H9 (cell line): ENCODE results near the gene CA11. TPM values are rescaled to one million over a fixed set of nuclear protein-coding genes. Genes with fewer than 3 reads are reported as not detected.

ENCODE experiments used
- DNase-seq: peaks from one replicate; pipeline ENCODE4 v3.0.0-alpha.2; 2017
- H2AFZ ChIP-seq: one replicate; pipeline ENCODE4 v1.6.1; 2013; ENCODE audit warnings: mild to moderate bottlenecking, low read length, control low read depth, moderate library complexity
- H2AK5ac ChIP-seq: 2 replicates; pipeline ENCODE4 v1.6.1; 2013; ENCODE audit warnings: low read length, control low read depth, mixed read lengths; ENCODE audit not compliant: insufficient read length
- H2BK120ac ChIP-seq: one replicate; pipeline ENCODE4 v1.6.1; 2013; ENCODE audit warnings: low read depth, mild to moderate bottlenecking, low read length, control low read depth, inconsistent platforms; ENCODE audit not compliant: poor library complexity, severe bottlenecking
- H2BK12ac ChIP-seq: 2 replicates; pipeline ENCODE4 v1.6.1; 2013; ENCODE audit warnings: low read length, control low read depth, mixed read lengths, low read depth; ENCODE audit not compliant: insufficient read length
- H2BK15ac ChIP-seq: 2 replicates; pipeline ENCODE4 v1.6.1; 2013; ENCODE audit warnings: low read depth, low read length, control low read depth
- H2BK20ac ChIP-seq: one replicate; pipeline ENCODE4 v1.6.1; 2013; ENCODE audit warnings: low read depth, mild to moderate bottlenecking, low read length, control low read depth, inconsistent platforms; ENCODE audit not compliant: poor library complexity, severe bottlenecking
- H2BK5ac ChIP-seq: 2 replicates; pipeline ENCODE4 v1.6.1; 2013; ENCODE audit warnings: low read length, control low read depth, mixed read lengths; ENCODE audit not compliant: insufficient read length
- H3K14ac ChIP-seq: 2 replicates; pipeline ENCODE4 v1.6.1; 2013; ENCODE audit warnings: low read length, control low read depth; ENCODE audit not compliant: insufficient read depth
- H3K18ac ChIP-seq: 2 replicates; pipeline ENCODE4 v1.6.1; 2013; ENCODE audit warnings: low read depth, mild to moderate bottlenecking, mixed read lengths, low read length, control low read depth; ENCODE audit not compliant: insufficient read length
- H3K23ac ChIP-seq: 2 replicates; pipeline ENCODE4 v1.6.1; 2013; ENCODE audit warnings: low read length, control low read depth, mixed read lengths, low read depth; ENCODE audit not compliant: insufficient read length
- H3K23me2 ChIP-seq: 2 replicates; pipeline ENCODE4 v1.6.1; 2013; ENCODE audit warnings: low read depth, mild to moderate bottlenecking, mixed read lengths, low read length, control low read depth; ENCODE audit not compliant: insufficient read length, poor library complexity, severe bottlenecking
- H3K27ac ChIP-seq: 2 replicates; pipeline ENCODE4 v1.5.1; 2013; ENCODE audit warnings: low read length, control low read depth, mixed read lengths, low read depth; ENCODE audit not compliant: insufficient read length
- H3K27me3 ChIP-seq: 2 replicates; pipeline ENCODE4 v1.6.1; 2013; ENCODE audit warnings: low read length, control low read depth, inconsistent platforms; ENCODE audit not compliant: insufficient read depth
- H3K4ac ChIP-seq: 2 replicates; pipeline ENCODE4 v1.6.1; 2013; ENCODE audit warnings: low read depth, mild to moderate bottlenecking, control low read depth, inconsistent platforms, low read length, moderate library complexity
- H3K4me1 ChIP-seq: 2 replicates; pipeline ENCODE4 v1.6.1; 2013; ENCODE audit warnings: low read length, control low read depth, inconsistent platforms; ENCODE audit not compliant: insufficient read depth
- H3K4me2 ChIP-seq: 2 replicates; pipeline ENCODE4 v1.6.1; 2013; ENCODE audit warnings: low read length, control low read depth, mixed read lengths; ENCODE audit not compliant: insufficient read length, insufficient read depth
- H3K56ac ChIP-seq: 2 replicates; pipeline ENCODE4 v1.6.1; 2013; ENCODE audit warnings: low read depth, mild to moderate bottlenecking, mixed read lengths, low read length, control low read depth; ENCODE audit not compliant: insufficient read length
- H3K79me1 ChIP-seq: 2 replicates; pipeline ENCODE4 v1.6.1; 2013; ENCODE audit warnings: low read depth, mild to moderate bottlenecking, moderate library complexity, low read length, control low read depth, inconsistent platforms; ENCODE audit not compliant: insufficient read depth, poor library complexity, severe bottlenecking
- H3K79me2 ChIP-seq: 2 replicates; pipeline ENCODE4 v1.6.1; 2013; ENCODE audit warnings: low read length, control low read depth, inconsistent platforms; ENCODE audit not compliant: insufficient read depth
- H3K9ac ChIP-seq: 2 replicates; pipeline ENCODE4 v1.6.1; 2013; ENCODE audit warnings: low read length, control low read depth, mixed read lengths; ENCODE audit not compliant: insufficient read length; ENCODE audit errors: extremely low read depth
- H3K9me3 ChIP-seq: one replicate; pipeline ENCODE4 v1.6.1; 2013; ENCODE audit warnings: low read depth, low read length, inconsistent platforms; ENCODE audit not compliant: control insufficient read depth
- H3T11ph ChIP-seq: one replicate; pipeline ENCODE4 v1.6.1; 2013; ENCODE audit warnings: mild to moderate bottlenecking, low read length, control low read depth, inconsistent platforms
- H4K20me1 ChIP-seq: one replicate; pipeline ENCODE4 v1.6.1; 2013; ENCODE audit not compliant: control insufficient read depth, insufficient read length, insufficient read depth
- H4K5ac ChIP-seq: 2 replicates; pipeline ENCODE4 v1.6.1; 2013; ENCODE audit warnings: low read depth, mild to moderate bottlenecking, mixed read lengths, low read length, control low read depth; ENCODE audit not compliant: insufficient read length
- H4K8ac ChIP-seq: replicated peaks from 2 replicates; pipeline ENCODE4 v1.6.1; 2013; ENCODE audit warnings: low read length, control low read depth, mixed read lengths, low read depth; ENCODE audit not compliant: insufficient read length
- H4K91ac ChIP-seq: 2 replicates; pipeline ENCODE4 v1.6.1; 2013; ENCODE audit warnings: low read depth, mild to moderate bottlenecking, moderate library complexity, mixed read lengths, low read length, control low read depth; ENCODE audit not compliant: insufficient read length
- H3K27ac Mint-ChIP-seq, 3 experiments: 2 replicates in 2 of 3; 3 replicates in 1 of 3; pipeline ENCODE4 v1.8.0; 2020 to 2021; ENCODE audit warnings: mixed read lengths in 3 of 3, mild to moderate bottlenecking in 1 of 3, moderate library complexity in 1 of 3
- H3K27me3 Mint-ChIP-seq: 2 replicates; pipeline ENCODE4 v1.8.0; 2021; ENCODE audit warnings: low read depth, mild to moderate bottlenecking, moderate library complexity, mixed read lengths
- H3K36me3 Mint-ChIP-seq, 3 experiments: 2 replicates in 2 of 3; 3 replicates in 1 of 3; pipeline ENCODE4 v1.8.0; 2020 to 2021; ENCODE audit warnings: low read depth in 3 of 3, mixed read lengths in 3 of 3; ENCODE audit not compliant: insufficient read depth in 1 of 3
- H3K4me1 Mint-ChIP-seq, 2 experiments: 2 replicates each; pipeline ENCODE4 v1.8.0; 2020; ENCODE audit warnings: mixed read lengths in 2 of 2
- H3K4me3 Mint-ChIP-seq, 2 experiments: 2 replicates in 1 of 2; 3 replicates in 1 of 2; pipeline ENCODE4 v1.8.0; 2020 to 2021; ENCODE audit warnings: mild to moderate bottlenecking in 2 of 2, mixed read lengths in 2 of 2, moderate library complexity in 1 of 2
- H3K9me3 Mint-ChIP-seq, 2 experiments: 2 replicates in 1 of 2; 3 replicates in 1 of 2; pipeline ENCODE4 v1.8.0; 2020; ENCODE audit warnings: mild to moderate bottlenecking in 2 of 2, mixed read lengths in 2 of 2, moderate library complexity in 1 of 2
- CTCF ChIP-seq: fragments of 200-600 bp; sonication (generic); conservative IDR thresholded peaks from 3 replicates; pipeline ENCODE4 v1.8.0; 2021; ENCODE audit warnings: antibody characterized with exemption, mild to moderate bottlenecking
- WGBS: extraction: QIAGEN DNeasy Blood & Tissue Kit; methylation state at CpG from one replicate; pipeline ENCODE4 v1.1.7; 2013; ENCODE audit warnings: missing lambda C conversion rate, low lambda C conversion rate, mixed read lengths; ENCODE audit not compliant: insufficient read length; ENCODE audit errors: extremely low coverage; 5-methylcytosine and 5-hydroxymethylcytosine counted together
- total RNA-seq: library from RNA; stranded (reverse); gene quantifications from 2 replicates; pipeline ENCODE4 v1.2.1, GENCODE V29; 2021

CA11 gene
- total RNA-seq, 1 experiment from 2014 or later: 107 TPM

GRCh38 chr19:48634036-48634342 lies 12.0 kb downstream of the CA11 start:
- Histone ChIP-seq H4K5ac (no peak overlapping the region), H3K27ac (no peak overlapping the region), H4K8ac (no peak overlapping the region), H3K4me2 (peak overlapping the region; percentile 39), H2BK15ac (no peak overlapping the region), H2BK5ac (no peak overlapping the region), H3K23me2 (peaks cover 32% of the 10 kb centered on the region), H3K27me3 (no peaks in the 10 kb centered on the region; the same call in 1 of the 2 replicates), H2AFZ (no peak overlapping the region), H3K18ac (no peak overlapping the region), H3K56ac (no peak overlapping the region), H3K79me1 (no peaks in the 10 kb centered on the region), H3K79me2 (no peaks in the 10 kb centered on the region), H2AK5ac (no peak overlapping the region), H3K23ac (no peak overlapping the region), H3K4ac (no peak overlapping the region), H3T11ph (no peak overlapping the region), H4K20me1 (no peaks in the 10 kb centered on the region), H3K4me1 (peaks cover 9% of the 10 kb centered on the region; the same call in 1 of the 2 replicates), H3K9me3 (no peaks in the 10 kb centered on the region), H2BK12ac (no peak overlapping the region), H3K14ac (no peak overlapping the region), H2BK120ac (no peak overlapping the region), H4K91ac (no peak overlapping the region), H2BK20ac (no peak overlapping the region), H3K9ac (no peak overlapping the region)
- no peak for DNase-seq
- TF ChIP-seq CTCF: no peak
- Mint-ChIP-seq H3K27me3 (peaks cover 4% of the 10 kb centered on the region), H3K4me3 (peak overlapping the region; percentile 30 to 63; a peak in 3 of 5 replicates), H3K9me3 (no peaks in the 10 kb centered on the region), H3K4me1 (peaks cover 32 to 53% of the 10 kb centered on the region in 2 experiments), H3K36me3 (peaks cover 4 to 22% (median 16%) of the 10 kb centered on the region in 3 experiments; a peak in 6 of 7 replicates), H3K27ac (peak overlapping the region in 1 of 3 experiments; percentile 55; a peak in 1 of 7 replicates)
- WGBS: no CpG with 5 or more reads among the region's 7 CpGs
